ENCODE data around the gene MYO18A.
A peak's percentile ranks its signal among the peaks of the same experiment; 100 is the strongest.

MYO18A gene

DNA sequence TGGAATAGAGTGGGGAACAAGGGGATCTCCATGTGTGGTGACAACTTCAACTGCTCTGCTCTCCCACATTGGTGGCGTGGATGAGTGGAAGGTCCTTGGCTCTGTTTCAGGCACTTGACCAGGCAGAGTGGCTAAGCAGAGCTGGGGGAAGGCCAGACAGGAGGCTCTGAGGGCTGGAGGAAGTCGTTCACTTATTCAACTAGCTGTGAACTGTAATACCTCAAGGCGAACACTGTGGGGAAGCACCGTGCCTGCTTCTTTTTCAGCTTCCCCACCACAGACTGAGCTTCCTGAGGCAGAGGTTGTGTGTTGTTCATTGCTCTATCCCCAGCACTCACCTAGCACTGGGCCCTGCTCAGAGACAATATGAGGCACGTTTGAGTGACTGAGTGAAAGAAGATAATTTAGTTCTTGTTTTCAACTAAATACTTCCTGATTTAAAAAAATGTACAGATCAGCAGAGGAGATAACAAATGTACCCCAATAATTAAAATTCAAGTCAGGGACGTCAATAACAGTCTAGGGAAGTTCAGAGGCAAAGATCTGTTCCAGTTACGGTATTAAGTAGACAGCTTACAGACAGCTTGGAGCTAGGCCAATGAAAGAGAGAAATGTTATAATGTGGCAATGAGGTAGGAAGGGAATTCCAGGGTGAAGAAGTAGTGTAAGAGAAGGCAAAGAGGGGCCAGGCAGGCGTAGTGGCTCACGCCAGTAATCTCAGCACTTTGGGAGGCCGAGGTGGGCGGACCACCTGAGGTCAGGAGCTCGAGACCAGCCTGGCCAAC lies 34.7 kb downstream of the MYO18A start:
- DNase-seq, result peak; percentile 74 to 84

GRCh38 chr17:29143894-29144293 lies 36.3 kb downstream of the MYO18A start:
- no peak for DNase-seq

DNA sequence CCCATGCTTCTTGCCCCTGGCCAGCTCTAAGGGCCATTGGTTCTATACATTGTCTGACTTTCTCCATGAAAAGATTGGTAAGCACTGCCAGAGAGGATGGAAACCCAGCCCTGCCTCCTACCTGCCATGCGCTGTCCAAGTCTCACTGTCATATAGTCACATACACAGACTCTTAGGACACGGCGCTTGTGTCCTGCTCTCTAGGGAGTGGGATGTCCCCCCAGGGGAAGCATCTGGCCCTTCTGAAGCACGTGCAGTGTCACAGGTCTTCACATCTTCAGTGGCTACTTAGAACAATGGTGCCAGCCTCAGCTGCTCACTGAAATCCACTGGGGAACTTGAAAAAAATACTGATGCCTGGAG lies 38.7 kb downstream of the MYO18A start:
- DNase-seq, result no peak

GRCh38 chr17:29140631-29141513 lies 39.3 kb downstream of the MYO18A start:
- DNase-seq, result peak; percentile 32 to 53

- peak; percentile 62 to 77 for DNase-seq
Measured at GRCh38 chr17:29140051-29140621, 40.1 kb downstream of the MYO18A start.

GRCh38 chr17:29138971-29139691 lies 41.1 kb downstream of the MYO18A start:
- peak; percentile 27 to 30 for DNase-seq

- DNase-seq, result peak in 1 of 2 donors; percentile 41
Measured at GRCh38 chr17:29138184-29138955, 41.8 kb downstream of the MYO18A start.

DNA sequence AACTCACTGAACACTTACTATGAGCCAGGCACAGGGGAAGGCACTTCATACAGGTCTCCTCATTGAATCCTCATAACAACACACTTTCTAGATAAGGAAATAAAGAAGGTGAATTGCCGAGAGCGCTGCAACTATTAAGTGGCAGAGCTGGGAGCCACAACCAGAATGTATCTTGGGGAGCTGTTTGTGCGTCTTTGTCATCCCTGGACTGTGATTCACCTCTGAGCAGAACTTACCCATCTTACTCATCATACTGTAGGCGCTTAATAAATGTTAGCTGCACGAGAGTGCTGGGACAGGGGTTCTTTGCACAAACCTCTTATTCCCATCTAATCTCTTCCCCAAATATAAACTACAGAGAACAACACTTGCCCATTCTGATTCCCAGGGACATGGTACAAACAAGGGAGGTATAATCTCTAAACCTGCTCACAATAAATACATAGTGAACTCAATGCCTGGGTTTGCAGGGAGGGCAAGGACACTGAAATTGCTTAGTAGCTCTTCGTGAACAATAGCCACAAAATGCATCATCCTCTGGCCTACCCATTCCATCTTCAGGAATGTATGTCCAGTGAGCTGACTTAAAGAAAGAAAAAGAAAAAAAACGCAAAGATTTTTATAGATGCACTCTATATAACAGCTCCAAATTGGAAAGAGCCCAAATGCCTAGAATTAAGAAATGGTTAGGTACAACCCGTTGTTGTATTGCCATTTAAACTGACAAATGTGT lies 43.0 kb downstream of the MYO18A start:
- DNase-seq, result no peak

DNA sequence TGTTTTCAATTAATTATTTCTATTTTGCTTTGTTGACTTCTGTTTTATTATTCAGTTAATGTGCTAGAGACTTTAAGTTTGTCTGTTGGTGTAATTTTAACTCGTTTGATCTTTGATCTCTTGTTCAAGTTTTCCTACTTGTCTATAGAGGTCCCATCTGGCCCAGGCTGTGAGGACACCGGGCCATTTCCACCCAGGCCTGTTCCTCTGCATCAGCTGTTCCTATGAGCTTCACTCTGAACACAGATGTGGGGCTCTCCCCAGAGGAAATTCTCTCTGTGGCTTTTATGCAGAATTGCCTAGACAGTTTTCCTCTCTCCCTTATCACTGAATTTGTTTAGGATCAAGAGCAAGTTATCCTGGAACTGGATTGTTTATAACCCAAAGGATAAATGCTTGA lies 44.7 kb downstream of the MYO18A start:
- no peak for DNase-seq

DNA sequence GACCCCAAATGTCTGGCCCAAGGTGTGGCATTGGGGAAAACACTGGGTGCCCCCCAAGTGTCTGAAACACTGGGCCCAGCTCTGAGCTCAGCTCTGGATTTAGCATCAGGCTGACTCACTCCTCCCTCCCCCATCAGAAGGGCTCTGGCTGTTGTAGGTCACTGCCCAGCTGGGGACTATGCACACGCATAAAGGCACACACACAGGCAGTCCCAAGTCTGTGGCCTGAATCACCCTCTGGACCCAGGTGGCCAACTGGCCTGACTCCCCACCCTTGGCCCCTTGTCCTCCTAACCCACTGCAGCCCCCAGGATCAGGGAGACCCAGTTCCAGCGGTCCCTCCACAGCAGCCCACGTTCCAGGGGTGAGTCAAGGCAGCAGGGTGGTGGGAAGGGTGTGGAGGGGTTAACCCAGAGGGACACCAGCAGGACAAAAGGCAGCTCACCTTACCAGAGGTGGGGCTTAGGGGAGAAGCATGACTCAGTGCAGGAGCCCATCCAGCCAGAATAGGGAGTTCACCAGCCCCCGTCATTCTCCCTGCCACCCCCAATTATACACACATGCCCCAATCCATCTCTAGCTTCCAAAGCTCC lies 47.0 kb downstream of the MYO18A start:
- DNase-seq, result no peak

DNA sequence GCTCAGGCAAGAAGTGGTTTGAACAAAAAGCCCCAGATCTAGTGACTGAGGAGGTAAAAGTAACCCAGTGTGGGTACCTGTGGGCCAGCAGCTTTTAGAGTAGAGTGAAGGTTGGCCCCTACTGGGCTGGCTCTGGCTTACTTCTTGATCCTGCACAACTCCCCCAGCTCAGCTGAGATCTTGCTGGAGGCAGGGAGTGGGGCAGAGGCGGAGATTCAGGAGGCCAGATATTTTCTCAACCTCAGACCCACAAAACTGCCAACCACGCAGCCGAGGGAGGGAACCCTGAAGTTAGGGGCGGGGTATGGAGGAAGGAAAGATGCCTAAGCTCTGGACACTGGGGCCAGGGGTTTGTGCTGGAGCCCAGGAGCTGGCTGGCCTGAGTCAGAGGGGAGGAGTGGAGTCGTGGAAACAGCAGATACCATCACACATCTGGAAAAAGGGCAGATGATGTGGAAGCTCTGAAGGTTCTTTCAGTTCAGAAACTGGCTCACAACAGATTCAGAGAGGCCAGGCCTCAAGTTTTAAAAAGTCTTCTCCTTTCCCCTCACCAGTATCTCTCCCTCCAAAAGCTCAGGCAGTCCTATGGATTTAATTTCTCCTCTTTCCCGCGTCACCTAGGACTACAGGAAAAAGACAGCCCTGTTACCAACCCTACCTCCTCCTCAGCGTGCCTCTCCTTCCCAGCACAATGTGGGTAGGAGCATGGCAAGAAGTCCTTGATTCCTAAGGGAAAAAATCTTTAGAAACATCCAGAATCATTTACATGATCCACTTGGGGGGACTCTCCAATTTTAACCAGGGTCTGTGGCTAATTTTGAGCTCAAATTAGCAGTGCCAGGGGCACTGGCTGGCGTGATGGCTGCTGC lies 48.1 kb downstream of the MYO18A start:
- no peak for DNase-seq

- no peak for DNase-seq
Measured at GRCh38 chr17:29129731-29130130, 50.5 kb downstream of the MYO18A start.

GRCh38 chr17:29127840-29128239 lies 52.4 kb downstream of the MYO18A start:
- DNase-seq, result no peak

DNA sequence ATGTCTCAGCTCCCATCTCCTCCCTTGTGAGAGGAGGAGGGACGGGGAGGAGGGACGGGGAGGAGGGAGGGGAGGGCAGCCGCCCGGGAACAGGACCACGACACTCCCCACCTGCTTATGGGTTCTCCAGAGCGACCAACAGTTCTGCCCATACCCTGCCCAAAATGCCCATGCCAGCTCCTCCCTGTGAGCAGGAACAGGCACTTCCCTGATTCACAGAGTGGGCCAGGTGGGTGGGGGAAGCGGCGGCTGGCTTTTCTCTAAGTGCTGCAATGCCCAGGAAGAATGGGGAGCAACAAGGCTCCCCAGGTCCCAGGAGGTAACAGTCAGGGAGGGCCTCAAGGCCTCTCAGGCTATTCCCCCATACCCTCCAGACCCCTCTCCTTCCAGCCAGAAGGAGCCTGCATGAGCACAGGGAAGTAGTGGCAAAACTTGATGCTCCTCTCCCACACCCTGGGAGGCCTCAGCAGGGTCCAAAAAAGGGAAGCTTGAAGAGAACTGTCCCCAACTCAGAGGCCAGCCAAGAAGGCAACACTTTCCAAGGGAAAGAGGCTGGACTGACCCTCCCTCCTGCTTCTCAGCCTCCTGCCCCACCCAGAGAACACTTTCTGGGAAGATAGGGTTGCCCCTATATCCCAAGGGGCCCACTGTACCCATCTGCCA lies 53.8 kb downstream of the MYO18A start:
- no peak for DNase-seq

DNA sequence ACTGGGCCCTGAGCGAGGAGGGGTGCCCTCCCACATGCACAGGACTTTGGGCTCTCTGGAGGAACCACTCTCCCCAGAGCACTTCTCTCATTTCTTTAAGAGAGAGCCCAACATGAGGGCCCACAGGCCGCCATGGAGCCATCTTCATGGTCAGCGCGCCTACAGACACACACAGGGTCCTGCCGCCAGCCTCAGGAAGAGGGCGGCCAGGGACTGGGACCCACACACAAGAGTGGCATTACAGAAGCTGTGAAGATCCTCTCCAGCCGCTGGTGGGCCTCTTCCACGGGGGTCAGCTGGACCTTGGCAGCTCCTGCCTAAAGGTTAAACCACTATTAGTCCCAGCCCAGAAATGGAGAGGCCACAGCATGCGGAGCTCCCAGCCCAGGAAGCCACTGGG lies 54.5 kb downstream of the MYO18A start:
- no peak for DNase-seq

GRCh38 chr17:29124925-29125273 lies 55.3 kb downstream of the MYO18A start:
- no peak for DNase-seq

DNA sequence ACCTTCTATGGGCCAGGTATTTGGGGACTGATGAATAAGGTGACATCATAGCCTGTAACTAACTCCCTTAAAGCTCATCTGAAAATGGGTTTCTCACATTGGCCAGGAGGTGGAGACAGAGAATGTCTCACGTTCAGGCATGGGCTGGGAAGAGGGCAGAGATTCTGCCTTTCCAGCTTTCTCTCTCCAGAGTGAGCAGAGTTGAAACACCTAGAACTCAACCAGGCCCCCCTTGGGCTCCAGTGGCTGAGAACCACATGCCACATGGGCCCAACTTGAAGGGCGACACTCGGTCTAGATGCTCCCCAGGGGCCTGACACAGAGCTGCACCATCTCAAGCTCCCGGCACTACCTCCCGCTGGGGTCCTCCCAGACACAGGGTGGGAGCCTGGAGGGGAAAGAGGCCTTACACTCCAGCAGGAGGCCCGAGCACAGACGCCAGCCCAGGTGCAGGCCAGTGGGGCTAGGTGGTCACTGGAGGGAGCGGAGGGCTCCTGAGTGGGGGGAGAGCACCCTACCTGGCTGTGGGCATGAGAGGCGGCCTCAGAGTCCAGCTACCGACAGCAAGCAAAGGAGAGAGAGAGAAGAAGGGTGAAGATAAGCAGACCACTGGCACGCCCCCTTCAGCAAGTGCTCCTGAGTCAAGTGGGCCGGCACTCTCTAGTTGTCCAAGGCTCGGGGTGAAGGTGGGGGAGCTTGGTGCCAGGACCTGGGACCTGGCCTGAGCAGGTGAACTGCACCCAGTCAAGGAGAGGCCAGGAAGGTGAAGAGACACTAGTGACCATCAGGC lies 55.9 kb downstream of the MYO18A start:
- peak; percentile 45 to 68 for DNase-seq

DNA sequence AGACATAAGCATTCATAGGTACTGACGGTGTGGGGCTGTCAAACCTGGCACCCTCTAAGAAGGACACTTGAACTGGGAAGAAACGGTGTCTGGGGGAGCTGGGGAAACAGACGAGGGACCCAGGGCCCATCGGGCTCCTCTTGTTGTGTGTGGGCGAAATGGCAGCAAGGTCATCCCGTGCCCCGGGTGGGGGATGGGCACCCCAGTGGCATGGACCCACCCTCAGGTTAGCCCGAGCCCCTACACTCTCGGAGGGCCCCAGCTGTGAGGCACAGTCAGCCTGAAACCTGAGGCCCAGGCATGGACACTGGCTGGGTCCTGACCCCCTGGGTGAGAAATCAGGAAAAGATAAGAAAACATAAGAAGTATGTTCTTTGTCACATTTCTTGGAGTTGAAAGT lies 57.1 kb downstream of the MYO18A start:
- no peak for DNase-seq

GRCh38 chr17:29121442-29121841 lies 58.8 kb downstream of the MYO18A start:
- DNase-seq, result no peak

Data from CD4-positive, alpha-beta T cell treated with Interferon alpha-2 for 1 hour (primary cell).